Spleen (tissue), 11 donors: ENCODE measurements around the gene KRT8. TPM values are rescaled to one million over a fixed set of nuclear protein-coding genes. Genes with fewer than 3 reads are reported as not detected.

Experiments
- DNase-seq: peaks from one replicate; pipeline ENCODE4 v3.0.0-alpha.2; 2020
- H3K27ac ChIP-seq, 8 donors: fragments of 200-600 bp; sonication (generic) in 7 of 8; 1 replicate in 4 of 8; 2 replicates in 4 of 8; pipeline versions ENCODE4 v1.5.0 to v1.8.0; 2016 to 2021; ENCODE audit warnings: inconsistent platforms in 4 of 8, mild to moderate bottlenecking in 4 of 8, moderate library complexity in 1 of 8
- H3K27me3 ChIP-seq, 7 donors: fragments of 200-600 bp; sonication (generic) in 6 of 7; replicated peaks in 1 of 7; 1 replicate in 4 of 7; 2 replicates in 3 of 7; pipeline versions ENCODE4 v1.5.0 to v1.8.0; 2016 to 2021; ENCODE audit warnings: inconsistent platforms in 3 of 7, mild to moderate bottlenecking in 1 of 7
- H3K36me3 ChIP-seq, 6 donors: fragments of 200-600 bp; sonication (generic) in 5 of 6; 1 replicate in 4 of 6; 2 replicates in 2 of 6; pipeline versions ENCODE4 v1.5.0 to v1.8.0; 2016 to 2021; ENCODE audit warnings: inconsistent platforms in 2 of 6
- H3K4me1 ChIP-seq, 6 donors: fragments of 200-600 bp; sonication (generic) in 5 of 6; 1 replicate in 3 of 6; 2 replicates in 3 of 6; pipeline versions ENCODE4 v1.5.0 to v1.8.0; 2016 to 2021; ENCODE audit warnings: inconsistent platforms in 3 of 6
- H3K4me3 ChIP-seq, 8 donors: fragments of 200-600 bp; sonication (generic) in 7 of 8; 1 replicate in 4 of 8; 2 replicates in 4 of 8; pipeline versions ENCODE4 v1.5.0 to v1.8.0; 2016 to 2021; ENCODE audit warnings: inconsistent platforms in 4 of 8, mild to moderate bottlenecking in 4 of 8, moderate library complexity in 2 of 8
- H3K9me3 ChIP-seq, 8 donors: fragments of 200-600 bp; sonication (generic) in 7 of 8; 1 replicate in 4 of 8; 2 replicates in 4 of 8; pipeline versions ENCODE4 v1.5.0 to v1.8.0; 2016 to 2021; ENCODE audit warnings: inconsistent platforms in 4 of 8
- CTCF ChIP-seq, 11 experiments: fragments of 200-600 bp in 7 of 11; fragments of 450-650 bp in 4 of 11; sonication (generic) in 4 of 11; IDR thresholded peaks in 8 of 11; conservative IDR thresholded peaks in 3 of 11; 1 replicate in 7 of 11; 2 replicates in 4 of 11; pipeline versions ENCODE4 v1.4.0 to v1.8.0; 2016 to 2021; ENCODE audit warnings: antibody characterized with exemption in 11 of 11, inconsistent platforms in 4 of 11, mild to moderate bottlenecking in 1 of 11
- POLR2A ChIP-seq, 3 donors: fragments of 450-650 bp; IDR thresholded peaks; one replicate each; pipeline ENCODE4 v1.5.1; 2017; ENCODE audit warnings: antibody characterized with exemption in 3 of 3, mild to moderate bottlenecking in 1 of 3
- POLR2AphosphoS5 ChIP-seq, 3 donors: sonication (generic); formaldehyde crosslinking; IDR thresholded peaks; one replicate each; pipeline ENCODE4 v1.5.1; 2017; ENCODE audit warnings: antibody characterized with exemption in 3 of 3
- WGBS, 5 donors: extraction: QIAGEN DNeasy Blood & Tissue Kit in 3 of 5; methylation state at CpG; one replicate each; pipeline versions ENCODE4 v1.1.5 to v1.1.7; 2013 to 2018; 5-methylcytosine and 5-hydroxymethylcytosine counted together
- intact Hi-C: fragments of 100-400 bp; cut with DNase I; formaldehyde crosslinking; loops from one replicate; pipeline ENCODE4 v1.15.0; 2023; ENCODE audit warnings: low total_unique reads
- polyA plus RNA-seq, 3 donors: library from polyadenylated mRNA; stranded (reverse); fragments of 200-250 nt; gene quantifications; one replicate each; pipeline ENCODE4 v1.2.1, GENCODE V29; 2013
- total RNA-seq, 7 donors: library from RNA; depleted of rRNA in 3 of 7; stranded (reverse); fragments of >200 nt in 3 of 7; fragmentation: NEBNext Ultra II Directional in 4 of 7; extraction: Animal tissue kit (Norgen Biotek cat#: 25700) in 4 of 7; gene quantifications; one replicate each; pipeline versions ENCODE4 v1.1.0 to v1.2.1, GENCODE V29; 2016 to 2021
- donor health status: healthy with polysubstance abuse.
- donor health status: DM: no; HTN: no; CAD: no; lungs with moderate emphysema.
- donor health status: DM: no; HTN: no; CAD: no.
- donor health status: Bipolar disorder and iron deficiency.
- donor health status: healthy.
- donor health status: DM: no; HTN: no; CAD: no.
- donor health status: DM: yes; HTN: yes; CAD: no.

Gene KRT8
- total and polyA plus RNA-seq, 10 donors, result 10.0 to 23.1 (median 18.9) TPM

DNA sequence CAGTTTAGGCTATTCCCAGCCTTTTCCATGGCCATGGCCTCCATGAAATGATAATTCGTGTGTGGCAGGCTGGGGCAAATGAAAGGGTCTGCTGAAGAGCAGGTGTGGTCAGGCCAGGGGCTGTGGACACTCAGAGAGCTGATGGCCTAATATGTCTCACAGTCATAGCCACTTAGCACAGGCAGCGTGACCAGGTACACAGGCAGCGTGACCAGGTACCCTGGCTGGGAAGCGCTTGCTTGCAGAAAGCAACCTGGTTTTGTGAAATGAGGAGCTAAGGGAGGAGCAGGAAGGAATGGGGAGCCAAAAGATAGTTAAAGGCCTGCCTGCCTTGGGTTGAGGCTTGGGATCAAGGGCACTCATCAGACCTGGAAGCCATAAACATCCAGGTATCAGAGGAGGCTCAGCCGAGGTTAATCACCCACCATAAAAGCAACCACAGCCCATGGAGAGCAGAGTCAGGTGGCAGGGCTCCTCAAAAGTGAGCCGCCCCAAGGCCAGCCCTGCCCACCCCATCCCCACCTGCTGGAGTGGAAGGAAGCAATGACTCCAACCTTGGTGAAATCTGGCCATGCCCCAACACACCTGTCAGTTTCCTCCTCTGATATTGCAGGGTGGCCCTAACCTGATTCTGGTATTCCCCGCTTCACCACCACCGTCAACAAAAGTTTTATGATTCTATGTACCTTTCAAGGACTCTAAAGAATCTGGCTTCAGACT is 8.0 kb upstream of the KRT8 start:
- peaks cover 0 to 11% (median 4%) of the 10 kb centered on the region in 6 donors for H3K4me1 ChIP-seq
- no peak overlapping the region for H3K4me3 ChIP-seq
- no peak for DNase-seq
- TF ChIP-seq CTCF (IDR thresholded peaks at IDR 0.05 in 8 of 11, conservative IDR thresholded peaks at IDR 0.05 in 3 of 11) (no peak), POLR2AphosphoS5 (IDR thresholded peaks at IDR 0.05) (no peak), POLR2A (IDR thresholded peaks at IDR 0.05) (no peak)
- no peak overlapping the region for H3K27ac ChIP-seq
- intact Hi-C loops, result no loop called here
- 84 to 94% (median 89%) methylated on average over 8 of the region's 8 CpGs for WGBS, 5 donors
- H3K36me3 ChIP-seq, result no peaks in the 10 kb centered on the region
- no peaks in the 10 kb centered on the region for H3K9me3 ChIP-seq
- no peaks in the 10 kb centered on the region for H3K27me3 ChIP-seq

GRCh38 chr12:52910248-52910883 is 5.5 kb upstream of the KRT8 start:
- no peak overlapping the region for H3K4me3 ChIP-seq
- no peaks in the 10 kb centered on the region for H3K9me3 ChIP-seq
- H3K27ac ChIP-seq, result no peak overlapping the region
- intact Hi-C loops, result no loop called here
- H3K36me3 ChIP-seq, result no peaks in the 10 kb centered on the region
- 52 to 67% (median 58%) methylated on average over 10 of the region's 10 CpGs for WGBS, 5 donors
- H3K27me3 ChIP-seq, result no peaks in the 10 kb centered on the region
- DNase-seq, result no peak
- H3K4me1 ChIP-seq, result peaks cover 0 to 22% (median 10%) of the 10 kb centered on the region in 6 donors
- TF ChIP-seq POLR2A (IDR thresholded peaks at IDR 0.05) (no peak), POLR2AphosphoS5 (IDR thresholded peaks at IDR 0.05) (no peak), CTCF (IDR thresholded peaks at IDR 0.05 in 8 of 11, conservative IDR thresholded peaks at IDR 0.05 in 3 of 11) (no peak)

GRCh38 chr12:52909796-52910195 is 4.9 kb upstream of the KRT8 start:
- Histone ChIP-seq H3K27me3 (no peaks in the 10 kb centered on the region), H3K27ac (no peak overlapping the region), H3K4me1 (peaks cover 0 to 22% (median 10%) of the 10 kb centered on the region in 6 donors), H3K36me3 (no peaks in the 10 kb centered on the region), H3K4me3 (no peak overlapping the region), H3K9me3 (no peaks in the 10 kb centered on the region)
- no peak for TF ChIP-seq POLR2AphosphoS5 (IDR thresholded peaks at IDR 0.05)
- no peak for TF ChIP-seq CTCF (IDR thresholded peaks at IDR 0.05 in 8 of 11, conservative IDR thresholded peaks at IDR 0.05 in 3 of 11)
- no peak for TF ChIP-seq POLR2A (IDR thresholded peaks at IDR 0.05)
- intact Hi-C loops, result no loop called here
- 90 to 99% (median 93%) methylated on average over 3 of the region's 3 CpGs for WGBS, 5 donors
- DNase-seq, result no peak

DNA sequence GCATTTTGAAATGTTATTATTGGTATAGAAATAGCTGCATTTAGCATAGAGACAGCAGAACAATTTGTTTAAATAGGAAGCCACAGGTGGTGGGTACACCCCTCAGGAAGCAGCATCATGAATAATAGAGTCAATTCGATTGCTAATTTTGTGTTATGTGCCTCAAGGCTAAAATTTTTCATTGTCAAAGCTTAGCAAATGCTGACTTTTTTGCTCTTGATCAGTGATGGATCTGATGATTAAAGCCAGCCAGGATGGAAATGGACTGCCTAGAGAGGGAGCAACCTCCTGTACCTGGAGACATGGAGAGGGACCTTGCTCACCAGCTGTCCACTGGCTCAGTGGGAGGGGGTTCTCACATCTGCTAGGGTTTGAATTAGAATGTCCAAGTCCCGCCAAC is 4.5 kb upstream of the KRT8 start:
- intact Hi-C loops, result no loop called here
- no peak for TF ChIP-seq CTCF (IDR thresholded peaks at IDR 0.05 in 8 of 11, conservative IDR thresholded peaks at IDR 0.05 in 3 of 11)
- TF ChIP-seq POLR2AphosphoS5 (IDR thresholded peaks at IDR 0.05), result no peak
- no peak for TF ChIP-seq POLR2A (IDR thresholded peaks at IDR 0.05)

More for the DNA sequence above, 4.5 kb upstream of the KRT8 start:
- DNase-seq, result no peak
- 56 to 63% (median 57%) methylated on average over 2 of the region's 2 CpGs for WGBS, 5 donors
- H3K4me3 ChIP-seq, result no peak overlapping the region
- peaks cover 0 to 22% (median 10%) of the 10 kb centered on the region in 6 donors for H3K4me1 ChIP-seq
- H3K27ac ChIP-seq, result no peak overlapping the region
- H3K36me3 ChIP-seq, result no peaks in the 10 kb centered on the region
- H3K9me3 ChIP-seq, result no peaks in the 10 kb centered on the region
- no peaks in the 10 kb centered on the region for H3K27me3 ChIP-seq
